Activated T-helper 1 cell treated with anti-CD3 and anti-CD28 coated beads, Interleukin-12 subunit alpha, Interleukin-12 subunit beta, Interleukin-2, Interleukin-4 antibody, amounts not matched to agents 30 ng/mL and 10 ng/mL and 1 ng/mL, durations not matched to agents 14 hours and 24 hours and 36 hours (primary cell): ENCODE data around the gene LPP. TPM values are rescaled to one million over a fixed set of nuclear protein-coding genes. Genes with fewer than 3 reads are reported as not detected.

Experiments
- DNase-seq: peaks from one replicate; pipeline ENCODE4 v3.0.0; 2021; ENCODE audit warnings: low spot score
- H3K27ac Mint-ChIP-seq: one replicate; pipeline ENCODE4 v1.8.0; 2021; ENCODE audit warnings: mild to moderate bottlenecking, mixed read lengths
- H3K27me3 Mint-ChIP-seq: one replicate; pipeline ENCODE4 v1.8.0; 2022; ENCODE audit warnings: mild to moderate bottlenecking, moderate library complexity, mixed read lengths; ENCODE audit not compliant: insufficient read depth
- H3K36me3 Mint-ChIP-seq: one replicate; pipeline ENCODE4 v1.8.0; 2021; ENCODE audit warnings: low read depth, mixed read lengths
- H3K4me1 Mint-ChIP-seq: one replicate; pipeline ENCODE4 v1.8.0; 2021; ENCODE audit warnings: low read depth, mixed read lengths
- H3K4me3 Mint-ChIP-seq: one replicate; pipeline ENCODE4 v1.8.0; 2021; ENCODE audit warnings: mild to moderate bottlenecking, moderate library complexity, mixed read lengths
- H3K9me3 Mint-ChIP-seq: one replicate; pipeline ENCODE4 v1.8.0; 2021; ENCODE audit warnings: mixed read lengths
- intact Hi-C: fragments of 100-400 bp; cut with micrococcal nuclease; formaldehyde crosslinking; loops from one replicate; pipeline ENCODE4 v1.15.1; 2024
- total RNA-seq: library from RNA; stranded (reverse); gene quantifications from 2 replicates; pipeline ENCODE4 v1.2.3, GENCODE V29; 2022

LPP gene
- total RNA-seq, 1 donor from 2014 or later: 38.2 TPM

DNA sequence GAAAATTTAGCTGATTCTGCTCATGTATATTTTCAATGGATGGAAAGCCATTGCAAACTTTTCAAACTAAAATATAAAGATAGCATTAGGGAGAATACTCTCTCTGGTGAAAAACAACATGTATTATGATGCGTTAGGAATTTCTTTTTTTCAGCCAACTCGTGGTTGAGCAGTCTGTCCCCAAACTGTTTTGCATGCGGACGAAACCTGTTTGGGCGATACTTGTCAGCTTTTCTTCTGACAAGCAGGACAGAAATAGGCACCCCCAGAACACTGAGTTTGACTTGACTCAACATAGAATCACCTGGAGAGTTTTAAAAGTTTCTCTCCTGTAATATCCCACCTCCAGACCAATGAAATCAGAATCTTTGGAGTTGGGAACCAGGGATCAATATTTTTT, 600.3 kb downstream of the LPP start:
- H3K27me3 Mint-ChIP-seq: no peaks in the 10 kb centered on the region
- H3K4me3 Mint-ChIP-seq: no peak overlapping the region
- intact Hi-C loops: loop anchor here (5.0 kb wide), 3 partner anchors 777 to 1872 kb away; no protein-coding TSS in a partner anchor
- DNase-seq: no peak
- H3K27ac Mint-ChIP-seq: no peak overlapping the region
- H3K9me3 Mint-ChIP-seq: no peaks in the 10 kb centered on the region
- H3K4me1 Mint-ChIP-seq: peaks cover 29% of the 10 kb centered on the region
- H3K36me3 Mint-ChIP-seq: peaks cover 1% of the 10 kb centered on the region

DNA sequence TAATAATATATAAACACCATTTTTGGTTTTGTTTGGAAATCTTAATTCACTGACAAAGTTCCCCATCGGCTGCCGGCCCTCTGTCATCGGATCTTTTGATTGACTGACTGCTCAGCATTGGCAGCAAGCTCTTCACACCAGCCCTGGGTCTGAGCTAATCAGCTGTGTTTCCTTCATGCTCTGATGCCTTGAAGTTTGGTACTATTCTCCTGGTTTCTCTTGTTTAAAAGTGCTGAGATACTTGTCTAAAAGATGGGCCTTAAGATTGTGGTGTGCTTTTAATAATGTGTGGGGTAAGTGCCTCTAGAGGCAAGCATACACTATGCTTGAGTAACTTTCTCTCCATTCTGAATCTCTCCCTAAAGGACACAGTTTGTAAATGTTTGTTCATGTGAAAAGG, 602.3 kb downstream of the LPP start:
- no peaks in the 10 kb centered on the region for H3K9me3 Mint-ChIP-seq
- H3K36me3 Mint-ChIP-seq: peaks cover 9% of the 10 kb centered on the region
- peaks cover 26% of the 10 kb centered on the region for H3K4me1 Mint-ChIP-seq
- intact Hi-C loops: no loop called here
- H3K4me3 Mint-ChIP-seq: no peak overlapping the region
- no peaks in the 10 kb centered on the region for H3K27me3 Mint-ChIP-seq
- H3K27ac Mint-ChIP-seq: no peak overlapping the region
- DNase-seq: no peak

DNA sequence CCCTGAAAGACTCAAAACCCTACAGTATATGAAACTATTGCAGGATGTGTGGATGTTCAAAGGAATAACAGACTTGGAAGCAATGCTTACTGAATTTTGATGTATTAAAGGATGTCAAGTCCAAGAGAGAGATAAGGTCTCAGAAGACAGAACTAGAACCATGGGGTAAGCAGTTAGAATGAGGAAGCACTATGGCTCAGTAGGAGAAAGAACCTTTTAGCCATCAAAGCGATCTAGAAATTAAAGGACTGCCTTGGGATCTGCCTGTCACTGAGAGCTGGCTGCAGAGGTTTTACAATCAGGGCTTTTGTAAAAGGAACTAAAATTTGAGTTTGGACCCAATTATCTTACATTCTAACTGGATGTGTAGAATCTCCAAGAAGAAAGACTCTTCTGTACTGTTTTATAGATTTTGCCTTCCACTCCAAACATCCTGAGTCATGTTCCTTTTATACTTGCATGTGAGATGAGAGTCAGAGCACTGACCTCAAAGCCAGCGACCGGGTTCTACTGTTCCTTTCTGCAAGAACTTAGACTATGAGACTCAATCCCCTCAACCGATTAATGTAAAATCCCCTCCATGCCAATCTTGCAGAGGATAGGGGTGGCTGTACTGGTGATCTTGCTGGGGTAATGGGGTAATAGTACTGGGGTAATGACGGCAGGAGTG, 605.5 kb downstream of the LPP start:
- peaks cover 5% of the 10 kb centered on the region for H3K4me1 Mint-ChIP-seq
- H3K9me3 Mint-ChIP-seq: no peaks in the 10 kb centered on the region
- H3K27ac Mint-ChIP-seq: no peak overlapping the region
- DNase-seq: no peak
- intact Hi-C loops: no loop called here
- no peaks in the 10 kb centered on the region for H3K27me3 Mint-ChIP-seq
- peaks cover 8% of the 10 kb centered on the region for H3K36me3 Mint-ChIP-seq
- H3K4me3 Mint-ChIP-seq: no peak overlapping the region

DNA sequence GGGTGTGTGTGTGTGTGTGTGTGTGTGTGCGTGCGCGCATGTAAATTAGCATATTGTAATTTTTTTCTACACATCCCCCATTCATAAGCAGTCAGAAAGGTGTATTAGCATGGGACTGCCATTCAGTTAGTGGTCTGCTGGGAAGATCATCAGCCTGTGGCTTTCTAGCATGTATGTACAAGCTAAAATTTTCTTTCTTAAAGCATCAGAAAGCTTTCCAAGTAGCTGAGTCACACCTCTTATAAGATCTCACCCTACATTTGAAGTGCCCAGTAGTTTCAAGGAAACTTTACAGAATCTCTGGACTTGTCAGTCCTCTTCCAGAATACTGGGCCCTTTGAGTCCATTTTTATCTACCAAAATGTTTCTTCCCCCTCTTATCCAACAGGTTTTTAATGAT, 606.5 kb downstream of the LPP start:
- no peak overlapping the region for H3K4me3 Mint-ChIP-seq
- H3K9me3 Mint-ChIP-seq: no peaks in the 10 kb centered on the region
- peaks cover 5% of the 10 kb centered on the region for H3K4me1 Mint-ChIP-seq
- intact Hi-C loops: no loop called here
- DNase-seq: no peak
- H3K36me3 Mint-ChIP-seq: peaks cover 8% of the 10 kb centered on the region
- H3K27ac Mint-ChIP-seq: no peak overlapping the region
- H3K27me3 Mint-ChIP-seq: no peaks in the 10 kb centered on the region

DNA sequence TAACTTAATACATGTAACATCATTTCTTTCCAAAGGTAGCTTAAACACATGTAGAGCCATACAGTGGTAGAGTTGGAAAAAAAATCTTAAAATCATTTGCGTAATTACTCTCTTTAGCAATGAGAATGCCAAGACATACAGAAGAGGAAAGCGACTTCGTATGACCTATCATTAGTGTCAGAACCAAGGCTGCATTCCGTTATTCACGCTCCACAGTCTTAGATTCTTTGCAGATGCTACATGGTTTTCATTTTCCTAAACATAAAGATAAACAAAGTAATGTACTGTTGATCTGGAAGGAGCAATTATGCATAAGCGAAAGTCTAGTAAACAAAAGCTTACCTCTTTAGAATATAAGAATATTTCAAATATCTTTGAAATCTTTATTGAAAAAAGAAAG, 607.5 kb downstream of the LPP start:
- H3K4me3 Mint-ChIP-seq: no peak overlapping the region
- H3K36me3 Mint-ChIP-seq: peaks cover 8% of the 10 kb centered on the region
- peaks cover 5% of the 10 kb centered on the region for H3K4me1 Mint-ChIP-seq
- no peaks in the 10 kb centered on the region for H3K9me3 Mint-ChIP-seq
- intact Hi-C loops: no loop called here
- no peak overlapping the region for H3K27ac Mint-ChIP-seq
- no peaks in the 10 kb centered on the region for H3K27me3 Mint-ChIP-seq
- DNase-seq: no peak

DNA sequence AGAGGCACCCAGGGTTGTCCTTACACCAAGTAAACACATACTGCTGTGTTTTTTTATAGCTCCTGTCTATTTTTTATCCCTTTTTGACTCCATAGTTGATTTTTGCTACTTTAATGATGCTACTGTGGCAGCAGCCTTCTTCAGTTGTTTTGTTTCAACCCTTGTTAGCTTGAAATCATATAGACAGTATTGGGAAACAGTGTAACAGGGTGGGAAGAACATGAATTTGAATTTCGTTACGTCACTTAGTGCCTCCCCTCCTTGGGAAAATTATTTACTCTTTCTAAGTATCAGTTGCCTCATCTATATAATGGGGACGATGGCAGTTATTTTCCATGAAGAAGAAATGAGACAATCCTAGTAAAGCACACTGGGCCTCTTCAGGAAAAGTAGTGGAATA, 608.0 kb downstream of the LPP start:
- H3K27me3 Mint-ChIP-seq: no peaks in the 10 kb centered on the region
- H3K9me3 Mint-ChIP-seq: no peaks in the 10 kb centered on the region
- intact Hi-C loops: no loop called here
- H3K4me1 Mint-ChIP-seq: peaks cover 5% of the 10 kb centered on the region
- no peak for DNase-seq
- peaks cover 9% of the 10 kb centered on the region for H3K36me3 Mint-ChIP-seq
- no peak overlapping the region for H3K27ac Mint-ChIP-seq
- H3K4me3 Mint-ChIP-seq: no peak overlapping the region

DNA sequence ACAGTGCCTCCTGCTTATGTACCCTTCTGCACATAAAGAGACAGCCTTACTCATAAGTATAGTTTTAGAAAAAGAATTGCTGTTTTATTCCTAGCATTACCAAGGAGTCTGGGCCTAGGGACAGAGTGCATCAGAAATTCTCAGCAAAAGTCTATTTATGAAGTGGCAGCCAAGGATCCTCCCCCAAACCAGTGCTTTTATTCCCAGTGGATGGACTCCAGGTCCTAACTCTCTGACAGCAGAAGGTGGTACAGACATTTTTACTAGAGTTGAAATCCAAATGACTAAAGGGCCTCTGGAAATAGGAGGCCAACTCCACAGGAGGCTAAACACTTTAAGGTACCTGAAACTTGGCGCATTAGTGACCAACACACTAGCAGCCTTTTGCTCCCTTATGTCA, 610.7 kb downstream of the LPP start:
- Mint-ChIP-seq H3K4me3 (no peak overlapping the region), H3K4me1 (peaks cover 5% of the 10 kb centered on the region), H3K27me3 (peaks cover 2% of the 10 kb centered on the region), H3K27ac (no peak overlapping the region), H3K36me3 (peaks cover 9% of the 10 kb centered on the region), H3K9me3 (no peaks in the 10 kb centered on the region)
- no peak for DNase-seq
- intact Hi-C loops: no loop called here

DNA sequence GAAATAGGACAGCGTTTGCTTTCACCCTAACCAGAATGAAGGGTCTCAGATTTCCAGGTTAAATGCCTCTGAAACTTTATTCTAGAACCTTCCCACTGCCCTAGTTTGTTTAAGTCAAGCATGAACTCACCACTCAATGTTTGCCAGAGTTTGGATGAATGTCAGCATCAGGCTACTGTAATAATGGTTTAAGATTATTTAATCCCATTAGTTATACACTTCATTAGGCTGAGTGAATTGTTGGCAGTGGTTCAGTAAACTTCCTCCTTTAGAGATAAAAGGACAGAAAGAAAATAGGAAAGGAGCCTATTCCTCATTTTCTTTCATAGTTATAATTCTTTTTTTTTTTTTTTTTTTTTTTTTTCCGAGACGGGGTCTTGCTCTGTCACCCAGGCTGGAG, 615.9 kb downstream of the LPP start:
- no peaks in the 10 kb centered on the region for H3K4me1 Mint-ChIP-seq
- H3K27ac Mint-ChIP-seq: no peak overlapping the region
- no peak overlapping the region for H3K4me3 Mint-ChIP-seq
- peaks cover 2% of the 10 kb centered on the region for H3K27me3 Mint-ChIP-seq
- intact Hi-C loops: no loop called here
- peaks cover 1% of the 10 kb centered on the region for H3K36me3 Mint-ChIP-seq
- DNase-seq: no peak
- no peaks in the 10 kb centered on the region for H3K9me3 Mint-ChIP-seq

DNA sequence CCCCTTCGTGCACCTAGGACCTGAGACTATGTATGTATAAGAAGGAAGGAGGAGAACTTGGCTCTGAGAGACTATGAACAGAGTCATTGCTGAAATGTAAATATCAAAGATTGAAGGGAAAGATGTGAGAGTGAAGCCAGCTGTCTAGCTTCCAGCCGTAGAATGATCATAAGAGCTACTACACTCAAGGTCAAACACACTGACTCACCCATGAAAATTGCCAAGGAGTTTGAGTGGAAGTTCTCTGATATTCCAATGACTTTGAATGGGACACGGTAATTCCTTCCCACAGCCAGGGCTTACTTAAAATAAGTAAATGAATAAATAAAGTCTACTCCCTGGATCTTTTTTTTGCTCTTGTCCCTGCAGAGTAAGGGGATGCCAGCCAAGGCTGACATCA, 618.9 kb downstream of the LPP start:
- intact Hi-C loops: no loop called here
- H3K27me3 Mint-ChIP-seq: no peaks in the 10 kb centered on the region
- DNase-seq: no peak
- no peaks in the 10 kb centered on the region for H3K9me3 Mint-ChIP-seq
- H3K36me3 Mint-ChIP-seq: no peaks in the 10 kb centered on the region
- no peak overlapping the region for H3K27ac Mint-ChIP-seq
- no peak overlapping the region for H3K4me3 Mint-ChIP-seq
- H3K4me1 Mint-ChIP-seq: no peaks in the 10 kb centered on the region

DNA sequence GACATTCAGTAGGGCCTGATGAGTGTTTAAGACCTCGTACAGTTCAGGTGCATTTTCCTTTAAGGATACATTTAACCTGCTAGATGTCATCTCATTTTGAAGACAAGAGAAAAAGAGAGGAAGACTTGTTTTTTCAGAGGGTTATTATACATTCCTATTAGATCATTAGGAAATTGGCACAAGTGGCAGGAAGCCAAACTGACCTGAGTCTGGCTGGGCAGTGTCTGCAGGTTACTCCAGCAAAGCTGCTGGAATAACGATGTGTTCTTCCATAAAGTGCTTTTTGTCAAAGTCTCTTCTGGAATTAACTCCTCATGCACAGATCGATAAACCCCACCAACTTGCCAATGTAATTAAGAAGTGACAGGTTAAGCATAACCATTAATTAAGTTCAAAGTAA, 621.5 kb downstream of the LPP start:
- no peak overlapping the region for H3K27ac Mint-ChIP-seq
- no peaks in the 10 kb centered on the region for H3K4me1 Mint-ChIP-seq
- H3K4me3 Mint-ChIP-seq: no peak overlapping the region
- no peaks in the 10 kb centered on the region for H3K36me3 Mint-ChIP-seq
- no peaks in the 10 kb centered on the region for H3K27me3 Mint-ChIP-seq
- intact Hi-C loops: no loop called here
- DNase-seq: no peak
- H3K9me3 Mint-ChIP-seq: no peaks in the 10 kb centered on the region

DNA sequence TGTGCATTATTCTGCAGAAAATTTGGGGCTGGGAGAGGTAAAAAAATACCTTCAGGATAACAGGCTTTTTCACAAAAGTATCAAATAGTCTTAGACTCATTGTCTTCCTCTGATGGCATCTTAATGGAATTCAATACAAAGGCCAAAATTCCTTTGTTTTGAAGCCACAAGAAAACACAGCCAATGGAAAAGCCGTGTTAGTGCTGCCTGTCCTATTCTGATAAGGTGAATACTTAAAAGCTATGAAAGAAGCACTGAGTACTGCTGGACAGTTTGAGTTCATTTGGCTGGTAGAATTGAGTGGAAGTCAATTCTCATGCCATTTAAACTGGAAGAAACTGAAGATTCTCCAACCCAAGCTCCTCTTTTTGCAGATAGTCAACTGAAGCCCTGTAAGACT, 622.5 kb downstream of the LPP start:
- Mint-ChIP-seq H3K4me1 (no peaks in the 10 kb centered on the region), H3K36me3 (no peaks in the 10 kb centered on the region), H3K27ac (no peak overlapping the region), H3K4me3 (no peak overlapping the region), H3K9me3 (no peaks in the 10 kb centered on the region), H3K27me3 (peaks cover 4% of the 10 kb centered on the region)
- intact Hi-C loops: no loop called here
- no peak for DNase-seq

DNA sequence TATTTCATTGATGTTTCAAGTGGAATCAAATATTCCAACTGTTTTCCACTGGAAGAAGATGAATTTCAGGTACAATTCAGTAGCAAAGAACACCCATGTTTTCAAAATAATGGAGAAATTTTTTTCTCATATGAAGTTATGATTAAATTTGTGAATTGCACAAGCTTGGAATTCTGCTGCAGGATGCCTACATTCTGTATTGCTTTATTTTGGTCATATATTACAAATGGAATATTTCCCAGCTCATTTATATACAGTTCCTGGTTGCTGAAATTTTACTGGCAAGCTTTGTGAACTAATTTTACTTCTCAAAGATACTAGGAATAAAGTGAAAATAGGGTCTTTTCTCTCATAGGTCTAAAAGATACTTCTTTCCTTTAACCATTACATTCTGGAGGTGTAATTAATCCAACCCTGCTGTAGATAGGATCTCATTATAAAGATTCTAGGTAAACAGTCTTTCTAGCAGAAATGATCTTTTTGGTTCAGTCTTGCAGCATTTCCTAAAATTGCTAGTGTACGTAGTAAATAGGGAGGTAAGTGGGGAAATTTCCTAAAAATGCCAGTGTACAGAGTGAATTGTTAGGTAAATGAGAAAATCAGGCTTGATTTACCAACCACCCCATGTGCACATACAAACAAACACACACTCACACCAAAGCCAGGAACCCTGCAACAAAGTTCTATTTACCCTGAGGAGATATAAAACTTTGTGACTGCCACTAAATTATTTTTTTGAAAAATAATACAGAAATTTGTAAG, 624.3 kb downstream of the LPP start:
- Mint-ChIP-seq H3K36me3 (no peaks in the 10 kb centered on the region), H3K9me3 (no peaks in the 10 kb centered on the region), H3K4me3 (no peak overlapping the region), H3K4me1 (peaks cover 10% of the 10 kb centered on the region), H3K27me3 (peaks cover 4% of the 10 kb centered on the region), H3K27ac (no peak overlapping the region)
- DNase-seq: no peak
- intact Hi-C loops: no loop called here

DNA sequence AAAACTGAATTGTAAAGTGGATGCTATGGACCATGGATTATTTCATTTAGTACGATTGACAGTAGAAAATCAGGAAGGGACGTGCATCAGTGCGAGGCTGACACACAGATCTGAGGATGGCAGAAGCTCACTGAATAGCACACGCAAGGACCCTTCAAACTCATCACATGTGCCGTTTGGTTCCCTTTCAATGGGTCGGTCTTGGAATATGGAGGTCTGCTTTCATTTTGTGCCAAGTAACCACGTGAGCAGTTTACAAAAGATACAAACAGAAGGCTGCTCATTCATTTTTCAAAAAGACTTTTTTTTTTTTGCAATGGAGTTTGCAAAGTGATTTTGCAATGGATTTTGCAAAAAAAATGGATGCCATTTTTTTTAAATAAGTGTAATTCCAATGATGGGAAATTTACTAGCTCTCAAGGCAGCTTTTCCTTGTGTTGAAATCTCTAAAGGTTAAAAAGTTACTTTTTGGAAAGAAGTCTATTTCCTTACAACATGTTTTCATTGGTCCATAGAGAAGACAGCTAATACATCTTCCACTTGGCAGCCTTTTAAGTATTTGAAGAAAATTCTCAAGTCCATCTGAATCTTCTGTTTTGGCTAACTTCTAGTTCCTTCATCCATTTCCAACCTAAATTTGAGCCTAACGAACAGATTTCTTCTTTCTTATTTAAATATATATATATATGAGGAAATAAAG, 625.5 kb downstream of the LPP start:
- intact Hi-C loops: no loop called here
- peaks cover 10% of the 10 kb centered on the region for H3K4me1 Mint-ChIP-seq
- no peaks in the 10 kb centered on the region for H3K36me3 Mint-ChIP-seq
- H3K9me3 Mint-ChIP-seq: no peaks in the 10 kb centered on the region
- peaks cover 4% of the 10 kb centered on the region for H3K27me3 Mint-ChIP-seq
- no peak overlapping the region for H3K4me3 Mint-ChIP-seq
- no peak for DNase-seq
- H3K27ac Mint-ChIP-seq: no peak overlapping the region
